Panc1 (cell line): ENCODE measurements around the gene UBTF. TPM values are rescaled to one million over a fixed set of nuclear protein-coding genes. Genes with fewer than 3 reads are reported as not detected.
A peak's percentile ranks its signal among the peaks of the same experiment; 100 is the strongest.

Experiments used
- ATAC-seq: fragments of 200-7000 bp; cut with Tn5 transposase; 2 replicates; pipeline ENCODE4 v1.9.1; 2020; ENCODE audit warnings: mild to moderate bottlenecking, moderate library complexity
- BruUV-seq: library from RNA; stranded (reverse); fragments of 400-500 nt; replicated peaks from 2 replicates; lab custom pipeline; 2021; lab: Mats Ljungman, UMichigan
- CTCF ChIA-PET: fragments of 300-600 bp; sonication (Branson Sonifier 250); formaldehyde crosslinking; loops from one replicate; lab custom pipeline; 2022; ENCODE audit warnings: antibody characterized with exemption; lab: Charles Lee
- POLR2A ChIA-PET: fragments of 300-600 bp; sonication (Branson Sonifier 250); formaldehyde crosslinking; loops from one replicate; lab custom pipeline; 2022; ENCODE audit warnings: antibody characterized with exemption; lab: Charles Lee
- DNase-seq: peaks from one replicate; pipeline ENCODE4 v3.0.0-alpha.2; 2010; ENCODE audit warnings: low read depth, low spot score
- H3K27ac ChIP-seq: 2 replicates; pipeline ENCODE4 v1.5.1; 2011; ENCODE audit warnings: mild to moderate bottlenecking, low read length, inconsistent platforms
- H3K27me3 ChIP-seq: fragments of 200-500 bp; sonication (Bioruptor generic); 2 replicates; pipeline ENCODE4 v1.6.0; 2014; ENCODE audit warnings: low read length, inconsistent platforms; ENCODE audit not compliant: control insufficient read depth, insufficient read depth
- H3K36me3 ChIP-seq: fragments of 200-500 bp; sonication (Bioruptor generic); 2 replicates; pipeline ENCODE4 v1.5.1; 2014; ENCODE audit warnings: inconsistent platforms, mild to moderate bottlenecking, low read length, moderate library complexity; ENCODE audit not compliant: control insufficient read depth, insufficient read depth
- H3K4me1 ChIP-seq: 2 replicates; pipeline ENCODE4 v1.5.1; 2011; ENCODE audit warnings: inconsistent platforms, mild to moderate bottlenecking, low read length, moderate library complexity; ENCODE audit not compliant: control insufficient read depth, insufficient read depth
- H3K4me3 ChIP-seq, 2 experiments: 2 replicates each; pipeline ENCODE4 v1.5.1; 2011 to 2012; ENCODE audit warnings: low read depth in 2 of 2, low read length in 2 of 2, mild to moderate bottlenecking in 2 of 2, inconsistent platforms in 1 of 2, moderate library complexity in 1 of 2
- H3K9me3 ChIP-seq: fragments of 200-500 bp; sonication (Bioruptor generic); 2 replicates; pipeline ENCODE4 v1.5.1; 2014; ENCODE audit warnings: low read depth, mild to moderate bottlenecking, inconsistent platforms, low read length, moderate library complexity; ENCODE audit not compliant: control insufficient read depth, insufficient read depth
- POLR2AphosphoS5 ChIP-seq: IDR thresholded peaks from 2 replicates; pipeline ENCODE4 v1.6.1; 2012; ENCODE audit warnings: mild to moderate bottlenecking, low read depth, low read length, moderate library complexity
- SIN3A ChIP-seq: IDR thresholded peaks from 2 replicates; pipeline ENCODE4 v1.6.1; 2012; ENCODE audit warnings: low read depth, mild to moderate bottlenecking, low read length, moderate library complexity, borderline replicate concordance; ENCODE audit not compliant: insufficient read depth
- TCF7L2 ChIP-seq: IDR thresholded peaks from 2 replicates; pipeline ENCODE4 v1.6.1; 2011; ENCODE audit warnings: mild to moderate bottlenecking, low read depth, low read length, inconsistent platforms
- in situ Hi-C: cut with HindIII; loops from 2 replicates; pipeline ENCODE4 v1.10.0; 2016; ENCODE audit warnings: low sequenced_read_pairs, low pct_unique_long_range_greater_than_20kb
- intact Hi-C: fragments of 100-400 bp; cut with micrococcal nuclease; formaldehyde crosslinking; loops from one replicate; pipeline ENCODE4 v1.10.0; 2022; ENCODE audit not compliant: unreplicated experiment
- total RNA-seq: library from RNA; stranded (reverse); gene quantifications from one replicate; pipeline ENCODE4 v1.2.1, GENCODE V29; 2021; ENCODE audit not compliant: unreplicated experiment
- TF ChIP-seq, protein P1 (sequence below), 2 experiments: IDR thresholded peaks; 2 replicates each; pipeline ENCODE4 v1.6.1; 2011 to 2012; ENCODE audit warnings: low read depth in 2 of 2, control low read depth in 1 of 2, low read length in 1 of 2, mild to moderate bottlenecking in 1 of 2, moderate library complexity in 1 of 2; ENCODE audit not compliant: insufficient read depth in 1 of 2
- TF ChIP-seq, protein P2 (sequence below): fragments of 450-650 bp; IDR thresholded peaks from 2 replicates; pipeline ENCODE4 v1.5.1; 2017; ENCODE audit warnings: mild to moderate bottlenecking

UBTF gene
- total RNA-seq, 1 experiment from 2014 or later: 116 TPM

DNA sequence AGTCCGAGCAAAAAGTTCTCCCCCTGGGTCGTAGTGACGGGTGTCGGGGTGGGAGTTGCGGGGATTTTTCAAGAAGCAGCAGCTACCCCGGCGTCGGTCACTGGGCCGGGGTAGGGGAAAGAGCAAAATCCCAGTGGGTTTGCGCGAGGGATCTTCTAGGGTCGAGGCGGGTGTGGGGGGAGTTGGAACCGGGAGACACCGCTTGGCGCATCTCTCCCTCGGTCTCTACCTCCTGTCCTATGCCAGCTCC is 2.3 kb upstream of the UBTF start:
- in situ Hi-C loops: no loop called here

DNA sequence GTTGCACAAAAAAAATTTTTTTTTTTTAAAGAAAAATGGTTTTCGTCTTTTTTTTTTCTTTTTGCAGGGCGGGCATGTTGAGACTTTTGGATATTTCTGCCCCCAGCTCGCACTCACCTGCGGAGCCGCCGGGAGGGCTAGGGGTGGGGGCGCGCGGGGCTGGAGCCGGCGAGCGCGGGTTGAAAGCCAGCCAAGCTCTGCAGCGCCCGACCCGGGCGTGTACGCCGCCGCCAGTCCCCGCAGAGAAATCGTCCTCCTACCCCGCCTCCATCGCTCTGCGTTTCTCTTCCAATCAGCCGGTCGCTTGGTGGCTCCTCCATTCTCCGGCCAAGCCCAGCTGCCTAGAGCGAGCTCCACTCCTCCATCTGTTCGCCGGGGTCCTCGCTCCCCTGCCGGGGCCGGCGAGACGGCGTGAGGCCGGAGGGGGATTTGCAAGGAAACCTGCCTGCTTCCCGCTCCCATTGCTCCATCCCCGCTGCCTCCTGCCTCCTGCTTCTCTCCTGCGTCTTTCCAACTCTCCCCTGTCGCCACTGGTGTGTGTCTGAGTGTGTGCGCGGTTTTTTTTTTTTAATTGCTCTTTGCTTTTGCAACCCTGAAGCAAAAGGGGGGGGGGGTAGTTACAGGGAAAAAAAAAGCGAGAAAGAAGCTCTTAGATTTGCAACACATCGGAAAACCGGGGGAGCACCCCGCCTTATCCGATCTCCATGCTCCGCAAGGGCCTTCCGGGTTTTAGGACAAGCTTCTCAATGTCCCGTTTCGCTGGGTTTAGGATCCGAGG is 1.8 kb upstream of the UBTF start:
- peaks cover 3% of the 10 kb centered on the region for H3K36me3 ChIP-seq
- no TSS peak for BruUV-seq
- H3K4me3 ChIP-seq: peak overlapping the region; percentile 69 to 77
- in situ Hi-C loops (no loop called here), intact Hi-C loops (loop anchor here (5.0 kb wide), 1 partner anchor 106 kb away; no protein-coding TSS in a partner anchor)
- H3K27me3 ChIP-seq: no peaks in the 10 kb centered on the region
- DNase-seq (no peak), ATAC-seq (peak; percentile 50)
- CTCF ChIA-PET: interaction anchor here (0.5 to 0.7 kb wide), 2 partner anchors 9 to 117 kb away, joined by 4 to 6 read pairs; no protein-coding TSS in a partner anchor
- TF ChIP-seq TCF7L2: no peak
- 0 out of 2 replicates have a peak, but pooled peaks have one; percentile 38 for TF ChIP-seq SIN3A
- peaks cover 26% of the 10 kb centered on the region for H3K4me1 ChIP-seq
- no peaks in the 10 kb centered on the region for H3K9me3 ChIP-seq
- POLR2A ChIA-PET: interaction anchor here (0.6 to 1.1 kb wide), 4 partner anchors 10 to 106 kb away, joined by 3 to 10 read pairs (median 6); no protein-coding TSS in a partner anchor
- peak overlapping the region; percentile 87 for H3K27ac ChIP-seq

More for the DNA sequence above, 2.3 kb upstream of the UBTF start:
- intact Hi-C loops: loop anchor here (5.0 kb wide), 1 partner anchor 106 kb away; no protein-coding TSS in a partner anchor
- TF ChIP-seq, protein P1, sequence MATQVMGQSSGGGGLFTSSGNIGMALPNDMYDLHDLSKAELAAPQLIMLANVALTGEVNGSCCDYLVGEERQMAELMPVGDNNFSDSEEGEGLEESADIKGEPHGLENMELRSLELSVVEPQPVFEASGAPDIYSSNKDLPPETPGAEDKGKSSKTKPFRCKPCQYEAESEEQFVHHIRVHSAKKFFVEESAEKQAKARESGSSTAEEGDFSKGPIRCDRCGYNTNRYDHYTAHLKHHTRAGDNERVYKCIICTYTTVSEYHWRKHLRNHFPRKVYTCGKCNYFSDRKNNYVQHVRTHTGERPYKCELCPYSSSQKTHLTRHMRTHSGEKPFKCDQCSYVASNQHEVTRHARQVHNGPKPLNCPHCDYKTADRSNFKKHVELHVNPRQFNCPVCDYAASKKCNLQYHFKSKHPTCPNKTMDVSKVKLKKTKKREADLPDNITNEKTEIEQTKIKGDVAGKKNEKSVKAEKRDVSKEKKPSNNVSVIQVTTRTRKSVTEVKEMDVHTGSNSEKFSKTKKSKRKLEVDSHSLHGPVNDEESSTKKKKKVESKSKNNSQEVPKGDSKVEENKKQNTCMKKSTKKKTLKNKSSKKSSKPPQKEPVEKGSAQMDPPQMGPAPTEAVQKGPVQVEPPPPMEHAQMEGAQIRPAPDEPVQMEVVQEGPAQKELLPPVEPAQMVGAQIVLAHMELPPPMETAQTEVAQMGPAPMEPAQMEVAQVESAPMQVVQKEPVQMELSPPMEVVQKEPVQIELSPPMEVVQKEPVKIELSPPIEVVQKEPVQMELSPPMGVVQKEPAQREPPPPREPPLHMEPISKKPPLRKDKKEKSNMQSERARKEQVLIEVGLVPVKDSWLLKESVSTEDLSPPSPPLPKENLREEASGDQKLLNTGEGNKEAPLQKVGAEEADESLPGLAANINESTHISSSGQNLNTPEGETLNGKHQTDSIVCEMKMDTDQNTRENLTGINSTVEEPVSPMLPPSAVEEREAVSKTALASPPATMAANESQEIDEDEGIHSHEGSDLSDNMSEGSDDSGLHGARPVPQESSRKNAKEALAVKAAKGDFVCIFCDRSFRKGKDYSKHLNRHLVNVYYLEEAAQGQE (IDR thresholded peaks at IDR 0.05; ENCODE audit: insufficient read depth in 1 of 2, low read depth in 2 of 2, low read length in 1 of 2): no peak
- TF ChIP-seq, protein P2, sequence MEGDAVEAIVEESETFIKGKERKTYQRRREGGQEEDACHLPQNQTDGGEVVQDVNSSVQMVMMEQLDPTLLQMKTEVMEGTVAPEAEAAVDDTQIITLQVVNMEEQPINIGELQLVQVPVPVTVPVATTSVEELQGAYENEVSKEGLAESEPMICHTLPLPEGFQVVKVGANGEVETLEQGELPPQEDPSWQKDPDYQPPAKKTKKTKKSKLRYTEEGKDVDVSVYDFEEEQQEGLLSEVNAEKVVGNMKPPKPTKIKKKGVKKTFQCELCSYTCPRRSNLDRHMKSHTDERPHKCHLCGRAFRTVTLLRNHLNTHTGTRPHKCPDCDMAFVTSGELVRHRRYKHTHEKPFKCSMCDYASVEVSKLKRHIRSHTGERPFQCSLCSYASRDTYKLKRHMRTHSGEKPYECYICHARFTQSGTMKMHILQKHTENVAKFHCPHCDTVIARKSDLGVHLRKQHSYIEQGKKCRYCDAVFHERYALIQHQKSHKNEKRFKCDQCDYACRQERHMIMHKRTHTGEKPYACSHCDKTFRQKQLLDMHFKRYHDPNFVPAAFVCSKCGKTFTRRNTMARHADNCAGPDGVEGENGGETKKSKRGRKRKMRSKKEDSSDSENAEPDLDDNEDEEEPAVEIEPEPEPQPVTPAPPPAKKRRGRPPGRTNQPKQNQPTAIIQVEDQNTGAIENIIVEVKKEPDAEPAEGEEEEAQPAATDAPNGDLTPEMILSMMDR: no peak
- TF ChIP-seq SIN3A: no peak
- TF ChIP-seq TCF7L2: no peak; the same call in 1 of the 2 replicates
- no peak for TF ChIP-seq POLR2AphosphoS5
- H3K36me3 ChIP-seq: no peaks in the 10 kb centered on the region; the same call in none of the 2 replicates
- H3K27me3 ChIP-seq: no peaks in the 10 kb centered on the region
- ATAC-seq (no peak), DNase-seq (no peak)
- CTCF ChIA-PET: interaction anchor here (0.7 kb wide), 1 partner anchor 116 kb away, joined by 6 read pairs; no protein-coding TSS in a partner anchor
- POLR2A ChIA-PET: interaction anchor here (0.6 to 1.1 kb wide), 2 partner anchors 9 to 43 kb away, joined by 7 to 10 read pairs; no protein-coding TSS in a partner anchor
- peak overlapping the region; percentile 69 to 77 for H3K4me3 ChIP-seq
- H3K27ac ChIP-seq: peak overlapping the region; percentile 87
- BruUV-seq: TSS peak; percentile 74
- H3K9me3 ChIP-seq: no peaks in the 10 kb centered on the region
- peaks cover 26% of the 10 kb centered on the region for H3K4me1 ChIP-seq
